ENCODE data around the gene SAMSN1.

GRCh38 chr21:14477133-14477532 lies 69.0 kb downstream of the SAMSN1 start:
- TF ChIP-seq CTCF (IDR thresholded peaks at IDR 0.05): no peak
- TF ChIP-seq EP300 (IDR thresholded peaks at IDR 0.05): no peak
- TF ChIP-seq POLR2A (IDR thresholded peaks at IDR 0.05): no peak
- TF ChIP-seq POLR2AphosphoS5 (IDR thresholded peaks at IDR 0.05): no peak
